ENCODE data around the gene GPSM1.
A peak's percentile ranks its signal among the peaks of the same experiment; 100 is the strongest.
"Not testable (repeated sequence)": the region's sequence is repeated elsewhere in the genome, so short reads cannot be mapped to it uniquely, and the experiment has no call there.

Gene GPSM1

GRCh38 chr9:136318776-136319241, 8.5 kb upstream of the GPSM1 start:
- no peak for DNase-seq

GRCh38 chr9:136319244-136319643, 8.1 kb upstream of the GPSM1 start:
- not testable (repeated sequence) for DNase-seq

GRCh38 chr9:136319955-136320354, 7.4 kb upstream of the GPSM1 start:
- DNase-seq: not testable (repeated sequence)

GRCh38 chr9:136320972-136321371, 6.4 kb upstream of the GPSM1 start:
- DNase-seq: not testable (repeated sequence)

- DNase-seq: no peak
Observed at GRCh38 chr9:136321561-136321960, 5.8 kb upstream of the GPSM1 start.

- no peak for DNase-seq
Observed at GRCh38 chr9:136322756-136323330, 4.5 kb upstream of the GPSM1 start.

- no peak for DNase-seq
Observed at GRCh38 chr9:136323371-136323789, 4.0 kb upstream of the GPSM1 start.

- no peak for DNase-seq
Observed at GRCh38 chr9:136324501-136325300, 2.6 kb upstream of the GPSM1 start.

- no peak for DNase-seq
Observed at GRCh38 chr9:136325358-136325757, 2.0 kb upstream of the GPSM1 start.

- peak; percentile 12 for DNase-seq
Observed at GRCh38 chr9:136326061-136326760, 1.1 kb upstream of the GPSM1 start.

GRCh38 chr9:136326761-136327303, 507 bp upstream of the GPSM1 start:
- DNase-seq: no peak

- DNase-seq: no peak
Observed at GRCh38 chr9:136328011-136328621, 777 bp downstream of the GPSM1 start.

- DNase-seq: no peak
Observed at GRCh38 chr9:136328622-136329041, 1.3 kb downstream of the GPSM1 start.

- DNase-seq: no peak
Observed at GRCh38 chr9:136329211-136329627, 1.9 kb downstream of the GPSM1 start.

GRCh38 chr9:136329636-136330405, 2.5 kb downstream of the GPSM1 start:
- no peak for DNase-seq

GRCh38 chr9:136330406-136330990, 3.2 kb downstream of the GPSM1 start:
- DNase-seq: no peak

- DNase-seq: no peak
Observed at GRCh38 chr9:136331030-136331429, 3.7 kb downstream of the GPSM1 start.

GRCh38 chr9:136331556-136332481, 4.5 kb downstream of the GPSM1 start:
- no peak for DNase-seq

- DNase-seq: no peak
Observed at GRCh38 chr9:136332482-136332983, 5.2 kb downstream of the GPSM1 start.

GRCh38 chr9:136333045-136333444, 5.7 kb downstream of the GPSM1 start:
- no peak for DNase-seq
